GM21390 (cell line): ENCODE measurements around the gene SERP1.

Experiments
- ATAC-seq: cut with Tn5 transposase; IDR thresholded peaks from one replicate; pipeline ENCODE4 v1.9.1; 2021; ENCODE audit not compliant: unreplicated experiment

The SERP1 gene

GRCh38 chr3:150546226-150547044 lies at the start of gene SERP1, which contains the start of gene EIF2A:
Gene SERP1 (minus strand): TSS chr3:150546496. CDS start chr3:150546135, 361 bp downstream.
Gene EIF2A (plus strand): TSS chr3:150546787. CDS start chr3:150546803, 16 bp downstream.
- ATAC-seq: peak; percentile 91

- no peak for ATAC-seq
Observed at GRCh38 chr3:150594150-150594549, 47.9 kb upstream of the SERP1 start.

GRCh38 chr3:150589759-150590158 lies 43.5 kb upstream of the SERP1 start:
- no peak for ATAC-seq

- no peak for ATAC-seq
Observed at GRCh38 chr3:150588027-150588830, 41.9 kb upstream of the SERP1 start.

- ATAC-seq: peak; percentile 52
Observed at GRCh38 chr3:150583028-150583427, 36.7 kb upstream of the SERP1 start.

DNA sequence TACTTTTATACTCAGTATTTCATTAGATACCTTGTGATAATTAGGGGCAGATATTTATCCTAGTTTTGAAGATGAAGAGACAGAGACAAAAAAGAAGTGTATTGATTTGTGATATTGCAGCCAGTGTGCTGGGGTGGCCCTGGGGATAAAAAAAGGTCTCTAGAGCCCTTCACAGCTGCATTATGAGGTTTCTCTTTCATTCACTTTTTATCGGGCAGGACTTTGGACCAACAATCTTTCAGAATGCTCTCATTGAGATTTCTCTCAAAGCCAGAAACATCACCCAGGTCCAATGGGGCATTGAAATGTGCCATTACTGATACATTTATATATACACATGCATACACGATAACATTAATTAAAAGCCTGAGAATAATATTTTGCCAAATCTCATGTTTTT lies 36.3 kb upstream of the SERP1 start:
- peak; percentile 68 for ATAC-seq

- no peak for ATAC-seq
Observed at GRCh38 chr3:150581174-150581573, 34.9 kb upstream of the SERP1 start.

GRCh38 chr3:150577855-150578254 lies 31.6 kb upstream of the SERP1 start:
- ATAC-seq: no peak

GRCh38 chr3:150567328-150567727 lies 21.0 kb upstream of the SERP1 start:
- no peak for ATAC-seq

GRCh38 chr3:150564243-150564642 lies 17.9 kb upstream of the SERP1 start:
- ATAC-seq: no peak

GRCh38 chr3:150557725-150558124 lies 11.4 kb upstream of the SERP1 start:
- ATAC-seq: no peak

GRCh38 chr3:150556792-150557191 lies 10.5 kb upstream of the SERP1 start:
- no peak for ATAC-seq

- no peak for ATAC-seq
Observed at GRCh38 chr3:150555859-150556436, 9.7 kb upstream of the SERP1 start.

DNA sequence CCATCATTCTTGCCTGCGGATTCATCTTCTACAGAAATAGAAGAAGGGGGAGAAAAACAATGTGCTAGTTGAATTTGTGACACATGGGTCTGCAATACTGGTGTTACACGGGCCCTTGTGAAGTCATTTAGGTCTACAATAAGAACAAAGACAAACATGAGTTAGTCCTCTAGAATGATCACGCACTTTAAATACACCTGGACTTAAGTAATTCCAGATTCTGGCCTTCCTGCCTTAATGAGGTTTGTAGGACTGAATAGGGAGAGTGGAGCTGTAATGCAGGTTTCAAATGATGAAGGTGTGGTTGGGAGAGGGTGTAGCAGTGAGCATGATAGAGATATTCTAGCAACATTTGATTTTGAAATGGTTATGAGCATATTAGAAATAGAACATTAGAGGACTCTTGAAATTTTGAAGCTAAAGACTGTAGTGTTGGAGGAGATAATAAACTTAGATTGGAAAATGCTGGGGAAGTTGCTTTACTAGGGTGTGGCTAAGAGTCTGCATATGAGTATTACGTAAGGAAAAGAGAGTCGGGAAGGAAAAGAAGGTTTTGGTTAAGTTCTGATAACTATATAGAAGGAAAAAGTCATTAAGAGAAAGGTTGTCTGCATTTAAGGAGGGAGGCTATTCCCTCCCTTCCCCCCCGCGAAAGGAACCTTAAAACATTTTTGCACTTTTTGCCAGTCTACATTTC lies 897 bp upstream of the SERP1 start:
- ATAC-seq: no peak

- ATAC-seq: peak; percentile 11
Observed at GRCh38 chr3:150545419-150546225, 674 bp downstream of the SERP1 start.

DNA sequence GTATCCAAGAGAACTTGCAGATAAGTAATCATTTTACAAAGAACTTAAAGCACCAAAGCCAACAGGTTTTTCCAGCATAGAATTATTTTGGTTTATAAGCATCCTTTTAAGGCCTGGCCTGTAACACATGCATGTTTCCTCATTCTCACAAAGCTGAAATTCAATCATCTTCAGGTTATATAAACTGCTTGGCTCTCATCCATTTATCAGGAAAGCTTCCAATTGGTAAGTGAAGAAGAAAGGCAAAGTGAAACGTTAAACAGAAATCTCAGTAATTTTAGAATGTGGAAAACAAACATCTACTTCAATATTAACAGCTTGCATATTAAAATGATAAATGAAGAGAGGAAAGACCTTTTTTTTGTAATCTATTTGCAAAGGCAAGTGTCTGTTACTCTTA lies 1.6 kb downstream of the SERP1 start:
- no peak for ATAC-seq

DNA sequence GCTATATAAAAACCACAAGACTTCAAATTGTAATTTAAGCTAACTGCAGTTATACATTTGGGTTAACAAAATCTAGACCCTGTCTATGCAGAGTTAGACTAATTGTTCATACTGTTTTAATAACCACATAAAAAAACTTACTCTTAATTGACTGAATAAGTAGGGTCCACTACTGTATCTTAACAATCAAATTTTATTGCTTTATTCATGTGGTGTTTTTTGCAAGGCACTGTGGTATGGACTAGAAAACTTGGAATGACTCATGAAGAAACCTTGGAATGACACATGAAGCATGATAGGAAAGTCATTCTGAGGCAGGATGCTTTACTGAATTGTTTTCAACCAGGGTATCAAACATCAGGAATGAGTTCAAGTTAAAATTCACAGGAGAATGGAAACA lies 2.3 kb downstream of the SERP1 start:
- ATAC-seq: no peak

- ATAC-seq: no peak
Observed at GRCh38 chr3:150543531-150543930, 2.8 kb downstream of the SERP1 start.

GRCh38 chr3:150543128-150543527 lies 3.2 kb downstream of the SERP1 start:
- no peak for ATAC-seq

- no peak for ATAC-seq
Observed at GRCh38 chr3:150540991-150541390, 5.3 kb downstream of the SERP1 start.
